GM18498 (cell line): Measurements from ENCODE around the gene CERS6.
A peak's percentile ranks its signal among the peaks of the same experiment; 100 is the strongest.

Source experiments
- ATAC-seq: cut with Tn5 transposase; IDR thresholded peaks from one replicate; pipeline ENCODE4 v1.9.1; 2021; ENCODE audit warnings: mild to moderate bottlenecking, moderate library complexity; ENCODE audit not compliant: unreplicated experiment

CERS6 gene

GRCh38 chr2:168441214-168441872, 14.7 kb upstream of the CERS6 start:
- no peak for ATAC-seq

GRCh38 chr2:168443818-168444217, 12.3 kb upstream of the CERS6 start:
- no peak for ATAC-seq

GRCh38 chr2:168445960-168446359, 10.1 kb upstream of the CERS6 start:
- no peak for ATAC-seq

- no peak for ATAC-seq
These were observed 7.1 kb upstream of the CERS6 start for GRCh38 chr2:168448980-168449379.

GRCh38 chr2:168449419-168449818, 6.7 kb upstream of the CERS6 start:
- ATAC-seq, result no peak

- no peak for ATAC-seq
These were observed 5.9 kb upstream of the CERS6 start for GRCh38 chr2:168450171-168450570.

- ATAC-seq, result no peak
These were observed 5.3 kb upstream of the CERS6 start for GRCh38 chr2:168450732-168451131.

GRCh38 chr2:168452781-168453180, 3.3 kb upstream of the CERS6 start:
- ATAC-seq, result no peak

- no peak for ATAC-seq
These were observed 2.7 kb upstream of the CERS6 start for GRCh38 chr2:168453404-168453803.

- no peak for ATAC-seq
These were observed 1.1 kb upstream of the CERS6 start for GRCh38 chr2:168454737-168455644.

- ATAC-seq, result peak; percentile 34
These were observed 583 bp downstream of the CERS6 start for GRCh38 chr2:168456521-168457189.

GRCh38 chr2:168457190-168457895, 1.3 kb downstream of the CERS6 start:
- ATAC-seq, result no peak

- no peak for ATAC-seq
These were observed 2.1 kb downstream of the CERS6 start for GRCh38 chr2:168458139-168458538.

- ATAC-seq, result no peak
These were observed 3.2 kb downstream of the CERS6 start for GRCh38 chr2:168459256-168459655.

GRCh38 chr2:168460571-168460970, 4.5 kb downstream of the CERS6 start:
- no peak for ATAC-seq

- no peak for ATAC-seq
These were observed 5.3 kb downstream of the CERS6 start for GRCh38 chr2:168461178-168461941.

- no peak for ATAC-seq
These were observed 5.9 kb downstream of the CERS6 start for GRCh38 chr2:168461942-168462331.

- no peak for ATAC-seq
These were observed 6.5 kb downstream of the CERS6 start for GRCh38 chr2:168462543-168463045.

- no peak for ATAC-seq
These were observed 9.5 kb downstream of the CERS6 start for GRCh38 chr2:168465594-168465993.

GRCh38 chr2:168466190-168466737, 10.2 kb downstream of the CERS6 start:
- ATAC-seq, result no peak
